HCT116 (cell line): Measurements from ENCODE around the gene ZXDC. TPM values are rescaled to one million over a fixed set of nuclear protein-coding genes. Genes with fewer than 3 reads are reported as not detected.

Source experiments
- ATAC-seq: fragments of 200-7000 bp; cut with Tn5 transposase; 2 replicates; pipeline ENCODE4 v1.9.1; 2020; ENCODE audit warnings: mild to moderate bottlenecking, moderate library complexity
- BruUV-seq: library from RNA; stranded (reverse); fragments of 400-500 nt; replicated peaks from 2 replicates; lab custom pipeline; 2021; lab: Mats Ljungman, UMichigan
- CTCF ChIA-PET: fragments of 300-600 bp; sonication (Branson Sonifier 250); formaldehyde crosslinking; loops from one replicate; lab custom pipeline; 2021; ENCODE audit warnings: antibody characterized with exemption; lab: Charles Lee
- POLR2A ChIA-PET: fragments of 300-600, 350-600 bp; sonication (Branson Sonifier 250); formaldehyde crosslinking; loops from one replicate; lab custom pipeline; 2021; ENCODE audit warnings: antibody characterized with exemption; lab: Charles Lee
- RAD21 ChIA-PET, 2 experiments: fragments of 300-600 bp; sonication (Branson Sonifier 250); formaldehyde crosslinking; loops; one replicate each; lab custom pipeline; 2023; ENCODE audit warnings: low total read pairs in 2 of 2; ENCODE audit not compliant: uncharacterized antibody in 2 of 2, unreplicated experiment in 2 of 2, low non-redundant PET in 1 of 2; lab: Charles Lee
- DNase-seq: peaks from one replicate; pipeline ENCODE4 v3.0.0-alpha.2; 2010; ENCODE audit warnings: low read depth, low spot score
- H2AFZ ChIP-seq: fragments of 200-600 bp; shearing (Covaris generic), sonication (generic); 2 replicates; pipeline ENCODE4 v1.6.1; 2017; ENCODE audit warnings: low read depth, mixed run types, mixed read lengths, antibody characterized with exemption, low read length; ENCODE audit not compliant: poor library complexity, severe bottlenecking
- H3K27ac ChIP-seq: 2 replicates; pipeline ENCODE4 v1.5.1; 2012; ENCODE audit warnings: low read depth, low read length
- H3K27me3 ChIP-seq: fragments of 200-600 bp; sonication (generic); 2 replicates; pipeline ENCODE4 v1.6.1; 2016; ENCODE audit warnings: mixed run types, low read length, mixed read lengths; ENCODE audit not compliant: insufficient read depth
- H3K36me3 ChIP-seq, 2 experiments: fragments of 200-500 bp in 1 of 2; fragments of 200-600 bp in 1 of 2; sonication (Bioruptor generic) in 1 of 2; sonication (generic) in 1 of 2; 2 replicates each; pipeline versions ENCODE4 v1.5.1 to v1.6.1; 2014 to 2016; ENCODE audit warnings: low read length in 2 of 2, inconsistent platforms in 1 of 2, mixed read lengths in 1 of 2, mixed run types in 1 of 2; ENCODE audit not compliant: insufficient read depth in 2 of 2, control insufficient read depth in 1 of 2
- H3K4me1 ChIP-seq, 2 experiments: fragments of 200-600 bp in 1 of 2; sonication (generic) in 1 of 2; 2 replicates each; pipeline versions ENCODE4 v1.5.1 to v1.6.1; 2012 to 2017; ENCODE audit warnings: low read length in 2 of 2, inconsistent platforms in 1 of 2, mild to moderate bottlenecking in 1 of 2, mixed read lengths in 1 of 2, mixed run types in 1 of 2, moderate library complexity in 1 of 2; ENCODE audit not compliant: insufficient read depth in 2 of 2, control insufficient read depth in 1 of 2
- H3K4me2 ChIP-seq: fragments of 200-600 bp; sonication (generic); 2 replicates; pipeline ENCODE4 v1.6.1; 2017; ENCODE audit warnings: mixed run types, low read length, mixed read lengths
- H3K4me3 ChIP-seq, 2 experiments: fragments of 200-600 bp in 1 of 2; sonication (generic) in 1 of 2; replicated peaks in 1 of 2; 2 replicates each; pipeline ENCODE4 v1.5.1; 2011 to 2016; ENCODE audit warnings: low read length in 2 of 2, control low read depth in 1 of 2, low read depth in 1 of 2, mild to moderate bottlenecking in 1 of 2, mixed read lengths in 1 of 2, mixed run types in 1 of 2
- H3K79me2 ChIP-seq: fragments of 200-600 bp; sonication (generic); 2 replicates; pipeline ENCODE4 v1.6.1; 2017; ENCODE audit warnings: mild to moderate bottlenecking, mixed run types, low read length, moderate library complexity, mixed read lengths; ENCODE audit not compliant: insufficient read depth
- H3K9ac ChIP-seq: fragments of 200-600 bp; sonication (generic); 2 replicates; pipeline ENCODE4 v1.6.1; 2016; ENCODE audit warnings: low read length, mixed read lengths
- H3K9me2 ChIP-seq: fragments of 200-600 bp; sonication (generic), shearing (Covaris generic); 2 replicates; pipeline ENCODE4 v1.6.1; 2017; ENCODE audit warnings: mixed run types, mild to moderate bottlenecking, moderate library complexity; ENCODE audit not compliant: insufficient read depth
- H3K9me3 ChIP-seq, 2 experiments: fragments of 200-500 bp in 1 of 2; fragments of 200-600 bp in 1 of 2; sonication (Bioruptor generic) in 1 of 2; sonication (generic) in 1 of 2; 2 replicates each; pipeline ENCODE4 v1.6.1; 2014 to 2017; ENCODE audit warnings: low read length in 2 of 2, mixed read lengths in 2 of 2, inconsistent platforms in 1 of 2, low read depth in 1 of 2, mild to moderate bottlenecking in 1 of 2, mixed run types in 1 of 2, moderate library complexity in 1 of 2; ENCODE audit not compliant: control insufficient read depth in 1 of 2, insufficient read depth in 1 of 2
- H4K20me1 ChIP-seq: fragments of 200-600 bp; sonication (generic), shearing (Covaris generic); 2 replicates; pipeline ENCODE4 v1.6.1; 2017; ENCODE audit warnings: mixed run types, mild to moderate bottlenecking, moderate library complexity; ENCODE audit not compliant: insufficient read depth
- EGR1 ChIP-seq: IDR thresholded peaks from 2 replicates; pipeline ENCODE4 v1.6.1; 2012; ENCODE audit warnings: low read depth
- ELF1 ChIP-seq: IDR thresholded peaks from 2 replicates; pipeline ENCODE4 v1.6.1; 2012; ENCODE audit warnings: low read depth, borderline replicate concordance
- EZH2 ChIP-seq: fragments of 200-600 bp; sonication (generic); IDR thresholded peaks from 2 replicates; pipeline ENCODE4 v1.6.1; 2017; ENCODE audit warnings: antibody characterized with exemption, mixed run types
- FOSL1 ChIP-seq: IDR thresholded peaks from 2 replicates; pipeline ENCODE4 v1.6.1; 2012; ENCODE audit warnings: low read depth
- POLR2AphosphoS5 ChIP-seq: IDR thresholded peaks from 2 replicates; pipeline ENCODE4 v1.6.1; 2011; ENCODE audit warnings: mild to moderate bottlenecking, low read depth, low read length, moderate library complexity
- RAD21 ChIP-seq: IDR thresholded peaks from 2 replicates; pipeline ENCODE4 v1.6.1; 2012; ENCODE audit warnings: low read depth, mild to moderate bottlenecking
- SRF ChIP-seq: IDR thresholded peaks from 2 replicates; pipeline ENCODE4 v1.6.1; 2012; ENCODE audit warnings: low read depth
- YY1 ChIP-seq: IDR thresholded peaks from 2 replicates; pipeline ENCODE4 v1.6.1; 2011; ENCODE audit warnings: low read length, low read depth, moderate library complexity, mild to moderate bottlenecking; ENCODE audit not compliant: insufficient replicate concordance; ENCODE audit errors: extremely low read depth
- ZFX ChIP-seq: fragments of 450-650 bp; IDR thresholded peaks from 2 replicates; pipeline ENCODE4 v1.6.1; 2017
- ZNF274 ChIP-seq: fragments of 200-500 bp; sonication (Bioruptor generic); IDR thresholded peaks from 2 replicates; pipeline ENCODE4 v1.6.1; 2014; ENCODE audit warnings: mild to moderate bottlenecking, low read depth, low read length, inconsistent platforms
- intact Hi-C: fragments of 100-400 bp; cut with micrococcal nuclease; formaldehyde crosslinking; loops from 2 replicates; pipeline ENCODE4 v1.10.0; 2022
- total RNA-seq: library from RNA; stranded (reverse); gene quantifications from one replicate; pipeline ENCODE4 v1.2.1, GENCODE V29; 2021; ENCODE audit not compliant: unreplicated experiment

ZXDC gene
- total RNA-seq, 1 experiment from 2014 or later, result 29.9 TPM

DNA sequence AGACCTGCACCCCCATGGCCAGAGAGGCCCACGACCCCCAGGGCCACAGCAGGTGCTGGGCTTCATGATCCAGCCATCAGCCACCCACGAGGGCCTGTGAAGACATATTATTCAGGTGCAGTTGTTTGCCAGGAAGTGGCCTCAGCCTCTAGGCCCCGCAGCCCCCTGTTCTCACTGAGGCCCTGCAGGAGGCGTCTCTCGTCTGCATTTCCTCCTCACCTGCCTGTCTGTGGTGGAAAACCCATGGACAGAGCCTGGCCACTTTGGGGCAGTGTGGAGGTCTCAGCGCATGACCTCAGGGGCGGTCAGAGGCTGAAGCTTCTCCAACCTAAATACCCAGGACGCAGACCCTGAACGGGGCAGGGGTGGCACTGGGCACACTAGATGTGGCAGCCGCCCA, 23.2 kb upstream of the ZXDC start:
- DNase-seq, result no peak
- RAD21 ChIA-PET, result no interaction called here
- Histone ChIP-seq H3K79me2 (no peaks in the 10 kb centered on the region), H3K9me3 (no peaks in the 10 kb centered on the region), H3K4me1 (no peaks in the 10 kb centered on the region), H3K9ac (no peak overlapping the region), H3K9me2 (no peaks in the 10 kb centered on the region), H3K4me2 (no peak overlapping the region), H3K36me3 (no peaks in the 10 kb centered on the region), H2AFZ (no peak overlapping the region), H4K20me1 (no peaks in the 10 kb centered on the region), H3K27me3 (no peaks in the 10 kb centered on the region), H3K4me3 (no peak overlapping the region), H3K27ac (no peak overlapping the region)
- no peak for TF ChIP-seq ZNF274
- no peak for TF ChIP-seq SRF
- no peak for TF ChIP-seq ZFX
- POLR2A ChIA-PET, result no interaction called here
- CTCF ChIA-PET, result no interaction called here
- BruUV-seq, result no TSS peak
- intact Hi-C loops, result no loop called here
- no peak for ATAC-seq

DNA sequence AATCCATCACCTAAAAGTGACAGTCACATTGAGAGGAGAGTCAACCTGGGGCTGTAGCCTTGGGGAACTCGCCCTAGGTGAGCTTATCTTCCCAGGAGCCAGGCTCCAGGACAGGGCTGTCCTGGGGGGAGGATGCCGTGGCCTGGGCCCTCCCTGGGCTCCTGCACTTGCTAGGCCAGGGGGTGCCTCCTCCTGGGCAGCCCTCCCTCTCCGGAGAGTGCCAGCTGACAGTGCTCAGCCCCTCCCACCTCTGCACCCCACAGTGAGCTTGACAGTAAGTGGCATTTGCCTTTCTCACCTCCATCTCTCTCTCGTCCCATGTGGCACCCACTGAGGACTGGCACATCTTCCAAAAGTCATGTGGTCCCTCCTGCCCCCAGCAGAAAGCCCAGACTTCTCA, 22.8 kb upstream of the ZXDC start:
- Histone ChIP-seq H3K36me3 (no peaks in the 10 kb centered on the region), H3K4me1 (no peaks in the 10 kb centered on the region), H3K4me2 (no peak overlapping the region), H4K20me1 (no peaks in the 10 kb centered on the region), H2AFZ (no peak overlapping the region), H3K27me3 (no peaks in the 10 kb centered on the region), H3K9ac (no peak overlapping the region), H3K79me2 (no peaks in the 10 kb centered on the region), H3K27ac (no peak overlapping the region), H3K9me3 (no peaks in the 10 kb centered on the region), H3K9me2 (no peaks in the 10 kb centered on the region), H3K4me3 (no peak overlapping the region)
- intact Hi-C loops, result no loop called here
- ChIA-PET POLR2A (no interaction called here), CTCF (no interaction called here), RAD21 (no interaction called here)
- no peak for TF ChIP-seq ZFX
- TF ChIP-seq FOSL1, result no peak
- no peak for TF ChIP-seq EGR1
- TF ChIP-seq POLR2AphosphoS5, result no peak
- TF ChIP-seq RAD21, result no peak
- no peak for TF ChIP-seq EZH2
- no peak for TF ChIP-seq ELF1
- no peak for TF ChIP-seq YY1
- BruUV-seq, result no TSS peak
- DNase-seq (no peak), ATAC-seq (no peak)
